ENCODE results near the gene CLTCL1. TPM values are rescaled to one million over a fixed set of nuclear protein-coding genes. Genes with fewer than 3 reads are reported as not detected.

CLTCL1 gene
- total RNA-seq, 1 donor from 2014 or later, result 26.0 TPM

GRCh38 chr22:19239464-19239863 lies 52.1 kb downstream of the CLTCL1 start:
- Histone ChIP-seq H3K4me3 (no peak overlapping the region), H3K27me3 (no peaks in the 10 kb centered on the region), H3K27ac (peak overlapping the region in 1 of 2 donors; percentile 20), H3K9me3 (no peaks in the 10 kb centered on the region), H3K4me1 (peaks cover 0 to 4% of the 10 kb centered on the region in 2 donors), H3K36me3 (no peaks in the 10 kb centered on the region)
- TF ChIP-seq, protein P1, sequence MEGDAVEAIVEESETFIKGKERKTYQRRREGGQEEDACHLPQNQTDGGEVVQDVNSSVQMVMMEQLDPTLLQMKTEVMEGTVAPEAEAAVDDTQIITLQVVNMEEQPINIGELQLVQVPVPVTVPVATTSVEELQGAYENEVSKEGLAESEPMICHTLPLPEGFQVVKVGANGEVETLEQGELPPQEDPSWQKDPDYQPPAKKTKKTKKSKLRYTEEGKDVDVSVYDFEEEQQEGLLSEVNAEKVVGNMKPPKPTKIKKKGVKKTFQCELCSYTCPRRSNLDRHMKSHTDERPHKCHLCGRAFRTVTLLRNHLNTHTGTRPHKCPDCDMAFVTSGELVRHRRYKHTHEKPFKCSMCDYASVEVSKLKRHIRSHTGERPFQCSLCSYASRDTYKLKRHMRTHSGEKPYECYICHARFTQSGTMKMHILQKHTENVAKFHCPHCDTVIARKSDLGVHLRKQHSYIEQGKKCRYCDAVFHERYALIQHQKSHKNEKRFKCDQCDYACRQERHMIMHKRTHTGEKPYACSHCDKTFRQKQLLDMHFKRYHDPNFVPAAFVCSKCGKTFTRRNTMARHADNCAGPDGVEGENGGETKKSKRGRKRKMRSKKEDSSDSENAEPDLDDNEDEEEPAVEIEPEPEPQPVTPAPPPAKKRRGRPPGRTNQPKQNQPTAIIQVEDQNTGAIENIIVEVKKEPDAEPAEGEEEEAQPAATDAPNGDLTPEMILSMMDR (IDR thresholded peaks at IDR 0.05), result no peak
- intact Hi-C loops (cut with DNase I), result no loop called here
- no peak for DNase-seq (ENCODE audit: low spot score in 2 of 2)

GRCh38 chr22:19238900-19239299 lies 52.6 kb downstream of the CLTCL1 start:
- H3K4me1 ChIP-seq, result peaks cover 0 to 4% of the 10 kb centered on the region in 2 donors
- intact Hi-C loops (cut with DNase I), result no loop called here
- H3K27me3 ChIP-seq, result no peaks in the 10 kb centered on the region
- DNase-seq (ENCODE audit: low spot score in 2 of 2), result no peak
- TF ChIP-seq, protein P1 (IDR thresholded peaks at IDR 0.05), result no peak
- H3K27ac ChIP-seq, result peak overlapping the region in 1 of 2 donors; percentile 20
- H3K9me3 ChIP-seq, result no peaks in the 10 kb centered on the region
- no peak overlapping the region for H3K4me3 ChIP-seq
- H3K36me3 ChIP-seq, result no peaks in the 10 kb centered on the region

DNA sequence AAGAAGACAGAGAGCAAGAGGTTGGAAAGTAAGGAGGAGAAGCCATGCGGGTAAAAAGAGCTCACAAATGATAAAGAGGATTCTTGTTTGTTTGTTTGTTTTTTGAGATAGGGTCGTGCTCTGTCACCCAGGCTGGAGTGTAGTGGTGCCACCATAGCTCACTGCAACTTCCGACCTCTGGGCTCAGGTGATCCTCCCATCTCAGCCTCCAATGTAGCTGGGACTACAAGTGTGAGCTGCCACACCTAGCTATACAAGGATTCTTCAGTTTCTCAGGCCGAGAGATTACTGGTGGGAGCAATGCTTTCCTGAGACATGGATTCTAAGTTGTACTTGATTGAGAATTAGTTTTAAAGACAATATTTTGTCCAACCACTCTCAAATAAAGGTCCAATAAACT lies 55.6 kb downstream of the CLTCL1 start:
- no peak for DNase-seq (ENCODE audit: low spot score in 2 of 2)
- H3K4me3 ChIP-seq, result no peak overlapping the region
- H3K27ac ChIP-seq, result no peak overlapping the region
- H3K27me3 ChIP-seq, result no peaks in the 10 kb centered on the region
- intact Hi-C loops (cut with DNase I), result no loop called here
- TF ChIP-seq, protein P1 (IDR thresholded peaks at IDR 0.05), result no peak
- peaks cover 0 to 4% of the 10 kb centered on the region in 2 donors for H3K4me1 ChIP-seq
- H3K36me3 ChIP-seq, result no peaks in the 10 kb centered on the region
- no peaks in the 10 kb centered on the region for H3K9me3 ChIP-seq

DNA sequence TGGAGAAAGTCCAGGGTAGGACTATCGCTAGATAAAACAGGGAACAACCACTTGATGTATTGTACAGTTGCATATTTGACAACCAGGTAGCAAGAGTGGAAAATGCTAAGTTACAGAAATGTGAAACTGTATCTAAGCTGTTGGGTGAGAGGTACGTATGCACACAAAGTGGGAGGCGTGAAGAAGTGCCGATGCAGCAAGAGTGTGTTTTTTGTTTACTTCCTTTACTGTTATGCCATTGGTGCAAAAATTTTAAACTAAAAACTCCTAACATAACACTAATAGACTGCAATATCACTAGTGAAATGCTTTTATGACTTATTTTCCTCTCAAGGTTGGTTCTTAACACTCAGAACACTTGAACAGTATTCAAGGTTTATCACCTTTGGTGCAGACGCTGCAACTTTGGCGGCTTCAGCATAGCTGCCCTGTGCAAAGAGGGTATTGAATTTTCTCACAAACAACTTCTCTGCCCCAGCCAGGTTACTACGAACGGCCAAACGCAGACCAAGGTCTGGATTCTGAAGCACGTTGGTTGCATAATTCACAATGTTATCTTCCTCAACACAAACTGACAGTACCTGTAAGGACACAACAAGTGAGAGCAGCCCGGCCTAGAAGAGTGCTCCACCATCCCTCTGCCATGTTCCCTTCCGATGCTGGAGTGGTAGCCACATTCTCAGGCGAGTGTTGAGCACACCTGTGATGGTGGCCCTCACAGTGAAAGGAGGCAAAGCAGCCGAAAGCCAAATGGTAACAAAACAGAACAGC lies 57.2 kb downstream of the CLTCL1 start:
- no peak overlapping the region for H3K4me3 ChIP-seq
- no peaks in the 10 kb centered on the region for H3K36me3 ChIP-seq
- intact Hi-C loops (cut with DNase I), result no loop called here
- no peak overlapping the region for H3K27ac ChIP-seq
- no peak for DNase-seq (ENCODE audit: low spot score in 2 of 2)
- H3K4me1 ChIP-seq, result peaks cover 0 to 4% of the 10 kb centered on the region in 2 donors
- H3K9me3 ChIP-seq, result no peaks in the 10 kb centered on the region
- TF ChIP-seq, protein P1 (IDR thresholded peaks at IDR 0.05), result no peak
- no peaks in the 10 kb centered on the region for H3K27me3 ChIP-seq

DNA sequence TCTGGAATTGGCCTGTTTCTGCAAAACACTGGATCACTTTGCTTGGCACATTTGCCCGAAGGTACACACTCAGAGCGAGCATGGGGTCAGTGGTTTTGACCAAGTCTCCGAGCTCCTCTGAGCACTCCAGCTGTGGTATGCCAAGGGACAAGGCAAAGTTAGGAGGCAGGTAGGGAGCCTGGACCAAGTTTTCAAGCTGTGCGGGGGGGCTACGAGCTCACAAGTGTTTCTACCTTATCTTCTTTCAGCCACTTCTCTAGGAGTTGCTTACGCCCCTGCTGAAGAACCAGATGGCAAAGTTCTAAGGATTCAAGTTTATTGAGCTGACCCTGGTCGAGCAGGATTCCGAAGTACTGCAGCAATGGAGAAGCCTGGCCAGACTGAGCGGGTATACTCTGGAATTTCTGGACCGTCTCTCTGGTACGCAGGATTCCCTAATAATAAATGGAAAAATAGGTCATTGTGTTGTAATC lies 58.3 kb downstream of the CLTCL1 start:
- Histone ChIP-seq H3K9me3 (no peaks in the 10 kb centered on the region), H3K36me3 (no peaks in the 10 kb centered on the region), H3K27me3 (no peaks in the 10 kb centered on the region), H3K4me1 (no peaks in the 10 kb centered on the region), H3K27ac (no peak overlapping the region), H3K4me3 (no peak overlapping the region)
- intact Hi-C loops (cut with DNase I), result no loop called here
- TF ChIP-seq, protein P1 (IDR thresholded peaks at IDR 0.05), result no peak
- DNase-seq (ENCODE audit: low spot score in 2 of 2), result no peak

Measured in ascending aorta (tissue), 2 donors.